ENCODE data around the gene ABLIM1.

DNA sequence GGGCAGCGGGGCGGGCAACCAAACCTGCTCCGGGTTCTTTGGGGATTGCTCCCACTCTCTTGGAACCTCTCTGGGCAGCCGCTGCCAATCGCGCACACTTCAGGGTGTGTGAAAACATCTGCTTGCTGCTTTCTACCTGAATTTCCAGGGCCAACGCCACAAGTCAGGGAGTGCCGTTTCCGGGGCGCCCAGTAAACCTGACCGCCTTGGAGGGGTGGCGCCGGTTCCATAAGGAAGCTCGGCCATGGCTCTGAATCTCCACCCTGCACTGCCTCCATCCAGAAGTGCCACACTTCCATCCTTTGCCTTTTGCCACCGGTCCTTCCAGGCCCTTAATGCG, 253.1 kb downstream of the ABLIM1 start:
- TF ChIP-seq, protein P1, sequence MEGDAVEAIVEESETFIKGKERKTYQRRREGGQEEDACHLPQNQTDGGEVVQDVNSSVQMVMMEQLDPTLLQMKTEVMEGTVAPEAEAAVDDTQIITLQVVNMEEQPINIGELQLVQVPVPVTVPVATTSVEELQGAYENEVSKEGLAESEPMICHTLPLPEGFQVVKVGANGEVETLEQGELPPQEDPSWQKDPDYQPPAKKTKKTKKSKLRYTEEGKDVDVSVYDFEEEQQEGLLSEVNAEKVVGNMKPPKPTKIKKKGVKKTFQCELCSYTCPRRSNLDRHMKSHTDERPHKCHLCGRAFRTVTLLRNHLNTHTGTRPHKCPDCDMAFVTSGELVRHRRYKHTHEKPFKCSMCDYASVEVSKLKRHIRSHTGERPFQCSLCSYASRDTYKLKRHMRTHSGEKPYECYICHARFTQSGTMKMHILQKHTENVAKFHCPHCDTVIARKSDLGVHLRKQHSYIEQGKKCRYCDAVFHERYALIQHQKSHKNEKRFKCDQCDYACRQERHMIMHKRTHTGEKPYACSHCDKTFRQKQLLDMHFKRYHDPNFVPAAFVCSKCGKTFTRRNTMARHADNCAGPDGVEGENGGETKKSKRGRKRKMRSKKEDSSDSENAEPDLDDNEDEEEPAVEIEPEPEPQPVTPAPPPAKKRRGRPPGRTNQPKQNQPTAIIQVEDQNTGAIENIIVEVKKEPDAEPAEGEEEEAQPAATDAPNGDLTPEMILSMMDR (IDR thresholded peaks at IDR 0.05) = no peak
- no peak for TF ChIP-seq POLR2A (IDR thresholded peaks at IDR 0.05)

Measured in testis (tissue), 2 donors.